Upper lobe of left lung (tissue), 4 donors: ENCODE measurements around the gene CCDC178.

Experiments used
- CTCF ChIP-seq, 6 experiments: fragments of 450-650 bp in 4 of 6; fragments of 200-600 bp in 2 of 6; sonication (generic) in 2 of 6; IDR thresholded peaks; one replicate each; pipeline ENCODE4 v1.5.1; 2016 to 2019; ENCODE audit warnings: antibody characterized with exemption in 6 of 6
- EP300 ChIP-seq, 4 donors: sonication (generic); formaldehyde crosslinking; IDR thresholded peaks; one replicate each; pipeline ENCODE4 v1.5.1; 2017; ENCODE audit warnings: antibody characterized with exemption in 4 of 4, control low read depth in 2 of 4
- POLR2A ChIP-seq, 4 donors: fragments of 450-650 bp; IDR thresholded peaks; one replicate each; pipeline ENCODE4 v1.5.1; 2016 to 2017; ENCODE audit warnings: antibody characterized with exemption in 4 of 4, mild to moderate bottlenecking in 2 of 4
- POLR2AphosphoS5 ChIP-seq, 2 donors: sonication (generic); formaldehyde crosslinking; IDR thresholded peaks; one replicate each; pipeline ENCODE4 v1.5.1; 2017; ENCODE audit warnings: antibody characterized with exemption in 2 of 2

DNA sequence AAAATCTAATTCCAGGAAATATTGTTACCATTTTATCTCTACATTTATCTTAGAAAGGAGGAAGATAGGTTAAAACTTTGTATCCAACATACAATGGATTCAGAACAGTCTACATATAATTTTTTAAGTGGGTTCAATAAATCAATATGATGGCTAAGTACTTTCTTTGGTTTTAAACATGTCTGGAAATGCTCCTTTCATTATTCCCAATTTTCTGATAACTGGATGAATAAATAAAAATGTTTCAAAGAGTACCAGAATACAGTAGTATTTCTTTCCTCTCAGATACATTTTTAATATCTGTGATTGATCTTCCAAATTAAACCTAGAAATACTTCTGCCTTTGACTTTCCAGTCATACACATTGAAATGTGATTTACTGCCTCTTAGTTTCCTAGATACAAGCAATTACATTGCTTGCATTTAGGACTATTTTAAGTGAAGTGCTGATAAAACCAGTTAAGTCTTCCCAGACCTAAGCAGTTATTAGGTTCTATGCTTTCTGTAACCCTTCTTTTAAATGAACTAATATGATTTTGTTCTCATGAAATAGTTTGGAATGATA is 283.5 kb downstream of the CCDC178 start:
- TF ChIP-seq CTCF (IDR thresholded peaks at IDR 0.05) = no peak
- no peak for TF ChIP-seq POLR2A (IDR thresholded peaks at IDR 0.05)
- no peak for TF ChIP-seq EP300 (IDR thresholded peaks at IDR 0.05)
- no peak for TF ChIP-seq POLR2AphosphoS5 (IDR thresholded peaks at IDR 0.05)
